HepG2 (cell line): Measurements from ENCODE around the gene FITM1. TPM values are rescaled to one million over a fixed set of nuclear protein-coding genes. Genes with fewer than 3 reads are reported as not detected.

Experiments
- FOXP1 ChIP-seq, 2 experiments: fragments of 450-650 bp in 1 of 2; IDR thresholded peaks; 2 replicates each; pipeline ENCODE4 v1.6.1; 2017 to 2018; ENCODE audit warnings: antibody characterized with exemption in 1 of 2
- HOXA3 ChIP-seq: sonication (generic); formaldehyde crosslinking; IDR thresholded peaks from 2 replicates; pipeline ENCODE4 v1.5.0; 2020; ENCODE audit warnings: missing genetic modification reagents
- HOXA7 ChIP-seq: sonication (generic); formaldehyde crosslinking; IDR thresholded peaks from 2 replicates; pipeline ENCODE4 v1.8.1; 2022; ENCODE audit warnings: mild to moderate bottlenecking, missing genetic modification reagents, moderate library complexity
- KIAA2018 ChIP-seq: sonication (generic); formaldehyde crosslinking; IDR thresholded peaks from 2 replicates; pipeline ENCODE4 v1.5.0; 2020; ENCODE audit warnings: mild to moderate bottlenecking, missing genetic modification reagents, borderline replicate concordance
- MAZ ChIP-seq, 2 experiments: sonication (generic) in 1 of 2; formaldehyde crosslinking in 1 of 2; IDR thresholded peaks; 2 replicates each; pipeline versions ENCODE4 v1.5.0 to v1.6.1; 2012 to 2020; ENCODE audit warnings: low read depth in 2 of 2, mild to moderate bottlenecking in 2 of 2, borderline replicate concordance in 1 of 2, improper control_type of control experiment in 1 of 2, low read length in 1 of 2, missing genetic modification reagents in 1 of 2, moderate library complexity in 1 of 2
- MEIS2 ChIP-seq: sonication (generic); formaldehyde crosslinking; IDR thresholded peaks from 2 replicates; pipeline ENCODE4 v1.9.0; 2021; ENCODE audit warnings: mild to moderate bottlenecking, missing genetic modification reagents
- MLX ChIP-seq: IDR thresholded peaks from 2 replicates; pipeline ENCODE4 v1.6.1; 2016
- NR2F2 ChIP-seq: IDR thresholded peaks from 2 replicates; pipeline ENCODE4 v1.6.1; 2012; ENCODE audit warnings: low read depth, inconsistent platforms, borderline replicate concordance
- POGZ ChIP-seq: sonication (generic); formaldehyde crosslinking; IDR thresholded peaks from 2 replicates; pipeline ENCODE4 v1.4.0; 2020; ENCODE audit warnings: mild to moderate bottlenecking, missing genetic modification reagents
- SKIL ChIP-seq: sonication (generic); formaldehyde crosslinking; IDR thresholded peaks from 2 replicates; pipeline ENCODE4 v1.8.0; 2022; ENCODE audit warnings: missing genetic modification reagents, mild to moderate bottlenecking, moderate library complexity, borderline replicate concordance
- ZBTB43 ChIP-seq: sonication (generic); formaldehyde crosslinking; conservative IDR thresholded peaks from 2 replicates; pipeline ENCODE4 v1.4.0; 2020; ENCODE audit warnings: missing genetic modification reagents
- ZEB1 ChIP-seq: IDR thresholded peaks from 2 replicates; pipeline ENCODE4 v1.6.1; 2012; ENCODE audit warnings: mild to moderate bottlenecking, low read depth, inconsistent platforms; ENCODE audit not compliant: insufficient replicate concordance
- ZNF296 ChIP-seq: sonication (generic); formaldehyde crosslinking; conservative IDR thresholded peaks from 2 replicates; pipeline ENCODE4 v1.5.0; 2020; ENCODE audit warnings: mild to moderate bottlenecking, missing genetic modification reagents
- ZNF567 ChIP-seq: sonication (generic); formaldehyde crosslinking; IDR thresholded peaks from 2 replicates; pipeline ENCODE4 v1.8.1; 2023; ENCODE audit warnings: mild to moderate bottlenecking, missing genetic modification reagents, borderline replicate concordance
- ZNF577 ChIP-seq: sonication (generic); formaldehyde crosslinking; IDR thresholded peaks from 2 replicates; pipeline ENCODE4 v1.4.0; 2020; ENCODE audit warnings: mild to moderate bottlenecking, low read depth, missing genetic modification reagents, borderline replicate concordance
- polyA plus RNA-seq, 8 experiments: library from polyadenylated mRNA; depleted of rRNA in 3 of 8; stranded (reverse) in 7 of 8; unstranded in 1 of 8; fragments of >200 nt; fragmentation: Illumina TruSeq in 4 of 8; extraction: Trizol in 4 of 8; gene quantifications; 2 replicates each; pipeline versions ENCODE4 v1.2.1 to v1.2.3, GENCODE V29; 2011 to 2016; ENCODE audit warnings: low read depth in 4 of 8, missing spikeins in 1 of 8, mixed read lengths in 1 of 8; ENCODE audit not compliant: insufficient read depth in 1 of 8
- total RNA-seq, 5 experiments: library from RNA; depleted of rRNA; stranded (reverse); fragments of >200 nt; fragmentation: Illumina TruSeq; extraction: Trizol; gene quantifications; 2 replicates each; pipeline ENCODE4 v1.2.3, GENCODE V29; 2016; ENCODE audit warnings: low read depth in 1 of 5

The FITM1 gene
- total and polyA plus RNA-seq, 2 of the 13 experiments (the other 11 are each of a cell fraction or from before 2014, with no cell fraction given), result 2.7 to 5.8 TPM

- peak; percentile 94; the same call in 1 of the 2 replicates for TF ChIP-seq POGZ (CRISPR knock-in tag)
- TF ChIP-seq HOXA7 (CRISPR knock-in tag), result no peak
- TF ChIP-seq KIAA2018 (CRISPR knock-in tag), result peak; percentile 100
- peak; percentile 100 for TF ChIP-seq MEIS2 (CRISPR knock-in tag)
- TF ChIP-seq MLX (CRISPR knock-in tag), result peak; percentile 54; the same call in 1 of the 2 replicates
- TF ChIP-seq SKIL (CRISPR knock-in tag), result no peak
- TF ChIP-seq ZNF567, result peak; percentile 96
- no peak for TF ChIP-seq ZNF577 (CRISPR knock-in tag)
- TF ChIP-seq MAZ (IDR thresholded peaks at IDR 0.05; ENCODE audit: borderline replicate concordance, low read depth, low read length), result peak; percentile 83
- TF ChIP-seq MAZ (CRISPR knock-in tag; IDR thresholded peaks at IDR 0.05; ENCODE audit: low read depth), result peak; percentile 99
- TF ChIP-seq ZEB1, result no peak
- peak; percentile 99 for TF ChIP-seq HOXA3
- TF ChIP-seq NR2F2, result no peak
- TF ChIP-seq ZNF296 (CRISPR knock-in tag), result no peak
- no peak; the same call in 1 of the 2 replicates for TF ChIP-seq FOXP1 (IDR thresholded peaks at IDR 0.05)
- TF ChIP-seq FOXP1 (CRISPR knock-in tag; IDR thresholded peaks at IDR 0.05), result peak; percentile 5; the same call in 1 of the 2 replicates
- no peak; the same call in none of the 2 replicates for TF ChIP-seq ZBTB43 (CRISPR knock-in tag)
These were observed 15.7 kb upstream of the FITM1 start, which contains the start of the genes DCAF11 and NRL (continued) for GRCh38 chr14:24114532-24115421.
